Neural cell (in vitro differentiated cells): ENCODE measurements around the gene FITM2. TPM values are rescaled to one million over a fixed set of nuclear protein-coding genes. Genes with fewer than 3 reads are reported as not detected.

Source experiments
- H2AFZ ChIP-seq: fragments of 200-600, 300-800 bp; sonication (generic), shearing (Covaris generic); 2 replicates; pipeline ENCODE4 v1.6.0; 2014; ENCODE audit warnings: low read depth, mild to moderate bottlenecking, antibody characterized with exemption, low read length, moderate library complexity
- H3F3A ChIP-seq: fragments of 200-600 bp; shearing (Covaris generic); 2 replicates; pipeline ENCODE4 v1.6.1; 2016; ENCODE audit warnings: mild to moderate bottlenecking, moderate library complexity, mixed read lengths, antibody characterized with exemption, low read length; ENCODE audit not compliant: insufficient read depth, poor library complexity, severe bottlenecking
- H3K27ac ChIP-seq: fragments of 200-600, 300-800 bp; sonication (generic), shearing (Covaris generic); 2 replicates; pipeline ENCODE4 v1.5.1; 2014; ENCODE audit warnings: mild to moderate bottlenecking, low read length, moderate library complexity
- H3K27me3 ChIP-seq: fragments of 300-800, 200-600 bp; sonication (generic), shearing (Covaris generic); 2 replicates; pipeline ENCODE4 v1.6.0; 2014; ENCODE audit warnings: mild to moderate bottlenecking, low read depth, low read length, moderate library complexity; ENCODE audit not compliant: insufficient read depth
- H3K36me3 ChIP-seq: fragments of 300-800, 200-600 bp; sonication (generic), shearing (Covaris generic); 2 replicates; pipeline ENCODE4 v1.5.1; 2014; ENCODE audit warnings: mild to moderate bottlenecking, antibody characterized with exemption, low read length, moderate library complexity; ENCODE audit not compliant: insufficient read depth
- H3K4me2 ChIP-seq: fragments of 300-800, 200-600 bp; sonication (generic), shearing (Covaris generic); 2 replicates; pipeline ENCODE4 v1.6.0; 2014; ENCODE audit warnings: mild to moderate bottlenecking, low read length
- H3K4me3 ChIP-seq: fragments of 300-800, 200-600 bp; sonication (generic), shearing (Covaris generic); 2 replicates; pipeline ENCODE4 v1.5.1; 2014; ENCODE audit warnings: mild to moderate bottlenecking, low read length, moderate library complexity
- H3K79me2 ChIP-seq: fragments of 200-600 bp; shearing (Covaris generic); replicated peaks from 2 replicates; pipeline ENCODE4 v1.6.0; 2014; ENCODE audit warnings: mild to moderate bottlenecking, low read length, moderate library complexity; ENCODE audit not compliant: insufficient read depth
- H3K9ac ChIP-seq: fragments of 300-800, 200-600 bp; sonication (generic), shearing (Covaris generic); 2 replicates; pipeline ENCODE4 v1.6.1; 2016; ENCODE audit warnings: mild to moderate bottlenecking, low read length, mixed read lengths
- H3K9me2 ChIP-seq: fragments of 200-600 bp; shearing (Covaris generic); 2 replicates; pipeline ENCODE4 v1.6.1; 2016; ENCODE audit warnings: mild to moderate bottlenecking, low read length, mixed read lengths; ENCODE audit not compliant: insufficient read depth
- H3K9me3 ChIP-seq: fragments of 200-600, 300-800 bp; sonication (generic), shearing (Covaris generic); 2 replicates; pipeline ENCODE4 v1.6.1; 2016; ENCODE audit warnings: mild to moderate bottlenecking, mixed run types, low read length, moderate library complexity, mixed read lengths
- H4K20me1 ChIP-seq: fragments of 200-600 bp; shearing (Covaris generic); 2 replicates; pipeline ENCODE4 v1.6.1; 2016; ENCODE audit warnings: mild to moderate bottlenecking, mixed run types; ENCODE audit not compliant: insufficient read depth
- EP300 ChIP-seq: fragments of 450-650 bp; conservative IDR thresholded peaks from 2 replicates; pipeline ENCODE4 v1.6.1; 2014; ENCODE audit warnings: antibody characterized with exemption, mild to moderate bottlenecking, moderate library complexity; ENCODE audit not compliant: poor library complexity, severe bottlenecking
- EZH2 ChIP-seq: fragments of 200-600, 300-800 bp; shearing (Covaris generic), sonication (generic); IDR thresholded peaks from 2 replicates; pipeline ENCODE4 v1.6.1; 2014; ENCODE audit warnings: antibody characterized with exemption, low read length, borderline replicate concordance, mild to moderate bottlenecking; ENCODE audit not compliant: insufficient read depth, poor library complexity, severe bottlenecking
- MXI1 ChIP-seq: fragments of 450-650 bp; conservative IDR thresholded peaks from 2 replicates; pipeline ENCODE4 v1.6.1; 2014; ENCODE audit warnings: antibody characterized with exemption, mild to moderate bottlenecking; ENCODE audit not compliant: poor library complexity, severe bottlenecking
- POLR2AphosphoS5 ChIP-seq: IDR thresholded peaks from 2 replicates; pipeline ENCODE4 v1.6.1; 2012
- RAD21 ChIP-seq: fragments of 450-650 bp; conservative IDR thresholded peaks from 2 replicates; pipeline ENCODE4 v1.6.1; 2014; ENCODE audit warnings: antibody characterized with exemption, mild to moderate bottlenecking, moderate library complexity
- SMC3 ChIP-seq: fragments of 450-650 bp; conservative IDR thresholded peaks from 2 replicates; pipeline ENCODE4 v1.6.1; 2014; ENCODE audit warnings: antibody characterized with exemption, mild to moderate bottlenecking, moderate library complexity; ENCODE audit not compliant: poor library complexity
- TAF1 ChIP-seq: IDR thresholded peaks from 2 replicates; pipeline ENCODE4 v1.6.1; 2012; ENCODE audit warnings: low read depth
- polyA plus RNA-seq: library from polyadenylated mRNA; depleted of rRNA; stranded (reverse); fragments of >200 nt; gene quantifications from 2 replicates; pipeline ENCODE4 v1.2.3, GENCODE V29; 2014
- TF ChIP-seq, protein P1 (sequence below): fragments of 450-650 bp; IDR thresholded peaks from 2 replicates; pipeline ENCODE4 v1.5.1; 2014; ENCODE audit warnings: antibody characterized with exemption, mild to moderate bottlenecking, moderate library complexity; ENCODE audit not compliant: poor library complexity, severe bottlenecking
- TF ChIP-seq, protein P2 (sequence below): IDR thresholded peaks from 2 replicates; pipeline ENCODE4 v1.6.1; 2012; ENCODE audit warnings: borderline replicate concordance

The FITM2 gene
- polyA plus RNA-seq, 1 donor from 2014 or later, result 5.5 TPM

DNA sequence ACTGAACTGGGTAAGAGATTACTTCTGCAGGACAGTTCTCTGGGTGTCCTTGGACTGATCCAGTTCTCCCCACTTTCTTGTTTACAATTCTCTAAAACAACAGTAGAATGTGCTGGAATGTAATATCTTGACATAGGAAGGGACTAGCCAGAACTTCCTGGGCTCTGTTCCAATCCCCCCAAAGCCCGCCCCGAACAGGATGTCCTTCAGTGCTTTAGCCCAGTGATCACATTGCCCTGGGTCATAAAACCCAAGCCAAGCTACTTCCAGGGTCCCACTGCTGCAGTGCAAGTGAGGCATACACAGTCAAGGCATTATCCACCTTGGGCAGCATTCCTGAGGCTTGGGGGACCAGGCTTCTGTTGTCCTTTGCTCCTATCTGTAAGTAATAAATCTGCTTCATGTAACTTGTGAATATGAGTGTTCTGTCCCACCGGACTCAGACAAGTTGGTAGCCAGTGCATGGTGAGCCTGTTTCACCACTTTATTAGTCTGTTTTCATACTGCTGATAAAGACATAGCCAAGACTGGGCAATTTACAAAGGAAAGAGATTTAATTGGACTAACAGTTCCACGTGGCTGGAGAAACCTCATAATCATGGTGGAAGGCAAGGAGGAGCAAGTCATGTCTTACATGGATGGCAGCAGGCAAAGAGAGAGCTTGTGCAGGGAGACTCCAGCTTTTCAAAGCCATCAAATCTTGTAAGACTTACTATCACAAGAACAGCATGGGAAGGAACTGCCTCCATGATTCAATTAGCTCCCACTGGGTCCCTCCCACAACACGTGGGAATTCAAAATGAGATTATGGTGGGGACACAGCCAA, 23.5 kb downstream of the FITM2 start:
- no peak overlapping the region for H3K4me2 ChIP-seq
- H3K9me3 ChIP-seq, result peaks cover 4% of the 10 kb centered on the region
- no peaks in the 10 kb centered on the region for H3K27me3 ChIP-seq
- no peaks in the 10 kb centered on the region for H4K20me1 ChIP-seq
- H2AFZ ChIP-seq, result no peak overlapping the region
- no peaks in the 10 kb centered on the region for H3K36me3 ChIP-seq
- H3K4me3 ChIP-seq, result no peak overlapping the region
- H3K27ac ChIP-seq, result no peak overlapping the region
- no peaks in the 10 kb centered on the region for H3F3A ChIP-seq
- no peak overlapping the region for H3K9ac ChIP-seq
- no peaks in the 10 kb centered on the region for H3K9me2 ChIP-seq
- no peaks in the 10 kb centered on the region for H3K79me2 ChIP-seq
- TF ChIP-seq POLR2AphosphoS5, result no peak
- no peak for TF ChIP-seq RAD21
- TF ChIP-seq SMC3, result no peak
- no peak for TF ChIP-seq MXI1
- no peak for TF ChIP-seq EZH2
- no peak for TF ChIP-seq TAF1
- TF ChIP-seq, protein P1, sequence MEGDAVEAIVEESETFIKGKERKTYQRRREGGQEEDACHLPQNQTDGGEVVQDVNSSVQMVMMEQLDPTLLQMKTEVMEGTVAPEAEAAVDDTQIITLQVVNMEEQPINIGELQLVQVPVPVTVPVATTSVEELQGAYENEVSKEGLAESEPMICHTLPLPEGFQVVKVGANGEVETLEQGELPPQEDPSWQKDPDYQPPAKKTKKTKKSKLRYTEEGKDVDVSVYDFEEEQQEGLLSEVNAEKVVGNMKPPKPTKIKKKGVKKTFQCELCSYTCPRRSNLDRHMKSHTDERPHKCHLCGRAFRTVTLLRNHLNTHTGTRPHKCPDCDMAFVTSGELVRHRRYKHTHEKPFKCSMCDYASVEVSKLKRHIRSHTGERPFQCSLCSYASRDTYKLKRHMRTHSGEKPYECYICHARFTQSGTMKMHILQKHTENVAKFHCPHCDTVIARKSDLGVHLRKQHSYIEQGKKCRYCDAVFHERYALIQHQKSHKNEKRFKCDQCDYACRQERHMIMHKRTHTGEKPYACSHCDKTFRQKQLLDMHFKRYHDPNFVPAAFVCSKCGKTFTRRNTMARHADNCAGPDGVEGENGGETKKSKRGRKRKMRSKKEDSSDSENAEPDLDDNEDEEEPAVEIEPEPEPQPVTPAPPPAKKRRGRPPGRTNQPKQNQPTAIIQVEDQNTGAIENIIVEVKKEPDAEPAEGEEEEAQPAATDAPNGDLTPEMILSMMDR, result no peak
- TF ChIP-seq, protein P2, sequence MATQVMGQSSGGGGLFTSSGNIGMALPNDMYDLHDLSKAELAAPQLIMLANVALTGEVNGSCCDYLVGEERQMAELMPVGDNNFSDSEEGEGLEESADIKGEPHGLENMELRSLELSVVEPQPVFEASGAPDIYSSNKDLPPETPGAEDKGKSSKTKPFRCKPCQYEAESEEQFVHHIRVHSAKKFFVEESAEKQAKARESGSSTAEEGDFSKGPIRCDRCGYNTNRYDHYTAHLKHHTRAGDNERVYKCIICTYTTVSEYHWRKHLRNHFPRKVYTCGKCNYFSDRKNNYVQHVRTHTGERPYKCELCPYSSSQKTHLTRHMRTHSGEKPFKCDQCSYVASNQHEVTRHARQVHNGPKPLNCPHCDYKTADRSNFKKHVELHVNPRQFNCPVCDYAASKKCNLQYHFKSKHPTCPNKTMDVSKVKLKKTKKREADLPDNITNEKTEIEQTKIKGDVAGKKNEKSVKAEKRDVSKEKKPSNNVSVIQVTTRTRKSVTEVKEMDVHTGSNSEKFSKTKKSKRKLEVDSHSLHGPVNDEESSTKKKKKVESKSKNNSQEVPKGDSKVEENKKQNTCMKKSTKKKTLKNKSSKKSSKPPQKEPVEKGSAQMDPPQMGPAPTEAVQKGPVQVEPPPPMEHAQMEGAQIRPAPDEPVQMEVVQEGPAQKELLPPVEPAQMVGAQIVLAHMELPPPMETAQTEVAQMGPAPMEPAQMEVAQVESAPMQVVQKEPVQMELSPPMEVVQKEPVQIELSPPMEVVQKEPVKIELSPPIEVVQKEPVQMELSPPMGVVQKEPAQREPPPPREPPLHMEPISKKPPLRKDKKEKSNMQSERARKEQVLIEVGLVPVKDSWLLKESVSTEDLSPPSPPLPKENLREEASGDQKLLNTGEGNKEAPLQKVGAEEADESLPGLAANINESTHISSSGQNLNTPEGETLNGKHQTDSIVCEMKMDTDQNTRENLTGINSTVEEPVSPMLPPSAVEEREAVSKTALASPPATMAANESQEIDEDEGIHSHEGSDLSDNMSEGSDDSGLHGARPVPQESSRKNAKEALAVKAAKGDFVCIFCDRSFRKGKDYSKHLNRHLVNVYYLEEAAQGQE, result no peak
- TF ChIP-seq EP300, result no peak

DNA sequence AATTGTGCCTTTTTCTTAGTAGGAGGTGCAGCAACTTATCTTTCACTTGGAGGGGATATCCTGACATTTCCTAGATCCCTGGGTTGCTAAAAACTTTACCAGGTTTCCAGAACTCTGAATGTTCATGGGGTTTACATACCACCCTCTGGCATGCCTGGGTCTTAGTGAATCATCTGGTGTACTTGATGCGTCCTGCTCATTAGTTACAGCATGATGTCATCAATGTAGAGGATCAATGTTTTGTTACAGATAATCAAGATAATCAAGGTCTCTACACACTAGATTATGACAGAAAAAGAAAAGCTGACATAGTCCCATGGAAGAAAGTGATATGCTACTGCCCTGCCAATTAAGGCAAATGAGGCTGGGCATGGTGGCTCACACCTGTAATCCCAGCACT, 27.0 kb downstream of the FITM2 start:
- no peaks in the 10 kb centered on the region for H3K27me3 ChIP-seq
- H3K36me3 ChIP-seq, result no peaks in the 10 kb centered on the region
- H3K4me3 ChIP-seq, result no peak overlapping the region
- no peak overlapping the region for H3K27ac ChIP-seq
- H3F3A ChIP-seq, result no peaks in the 10 kb centered on the region
- TF ChIP-seq, protein P1, result no peak
- TF ChIP-seq RAD21 (no peak), MXI1 (no peak), EZH2 (no peak), POLR2AphosphoS5 (no peak), SMC3 (no peak)
- TF ChIP-seq, protein P2, result no peak
- H3K4me2 ChIP-seq, result no peak overlapping the region
- no peaks in the 10 kb centered on the region for H4K20me1 ChIP-seq
- H3K9me3 ChIP-seq, result peaks cover 4% of the 10 kb centered on the region
- H3K9ac ChIP-seq, result no peak overlapping the region
- no peaks in the 10 kb centered on the region for H3K9me2 ChIP-seq
- no peaks in the 10 kb centered on the region for H3K79me2 ChIP-seq
- H2AFZ ChIP-seq, result no peak overlapping the region
